GM12878 (cell line): ENCODE results near the gene STK38.

Source experiments
- CHD1 ChIP-seq: IDR thresholded peaks from 2 replicates; pipeline ENCODE4 v1.6.1; 2012; ENCODE audit warnings: low read depth, low read length, improper control_type of control experiment
- FOS ChIP-seq: IDR thresholded peaks from 3 replicates; pipeline ENCODE4 v1.6.1; 2011; ENCODE audit warnings: borderline replicate concordance; ENCODE audit not compliant: insufficient read length; ENCODE audit errors: extremely low read depth
- KDM1A ChIP-seq: fragments of 200-600 bp; sonication (generic); IDR thresholded peaks from 2 replicates; pipeline ENCODE4 v1.6.1; 2016; ENCODE audit warnings: borderline replicate concordance
- MXI1 ChIP-seq: fragments of 150-350 bp; IDR thresholded peaks from 2 replicates; pipeline ENCODE4 v1.6.1; 2011; ENCODE audit warnings: low read depth, mild to moderate bottlenecking, inconsistent platforms, low read length, improper control_type of control experiment
- PAX8 ChIP-seq: fragments of 450-650 bp; IDR thresholded peaks from 2 replicates; pipeline ENCODE4 v1.6.1; 2017; ENCODE audit warnings: mild to moderate bottlenecking, moderate library complexity
- POLR2A ChIP-seq: IDR thresholded peaks from 2 replicates; pipeline ENCODE4 v1.6.1; 2011; ENCODE audit warnings: low read depth, mild to moderate bottlenecking, low read length
- RELA ChIP-seq: fragments of 450-650 bp; IDR thresholded peaks from 2 replicates; pipeline ENCODE4 v1.8.0; 2014; ENCODE audit warnings: borderline replicate concordance; ENCODE audit not compliant: partially characterized antibody
- TF ChIP-seq, protein P1 (sequence below): IDR thresholded peaks from 2 replicates; pipeline ENCODE4 v1.6.1; 2011; ENCODE audit warnings: mild to moderate bottlenecking, low read depth, low read length, moderate library complexity; ENCODE audit not compliant: insufficient replicate concordance
- TF ChIP-seq, protein P2 (sequence below), 3 experiments: IDR thresholded peaks in 2 of 3; conservative IDR thresholded peaks in 1 of 3; 2 replicates each; pipeline ENCODE4 v1.5.1; 2011; ENCODE audit warnings: low read depth in 3 of 3, low read length in 3 of 3, mild to moderate bottlenecking in 3 of 3, control low read depth in 2 of 3, moderate library complexity in 2 of 3, inconsistent platforms in 1 of 3, mixed read lengths in 1 of 3; ENCODE audit not compliant: control insufficient read depth in 2 of 3, insufficient read depth in 1 of 3; ENCODE audit errors: extremely low read depth in 1 of 3
- TF ChIP-seq, protein P3 (sequence below): IDR thresholded peaks from 2 replicates; pipeline ENCODE4 v1.6.1; 2011; ENCODE audit warnings: borderline replicate concordance, low read depth, mild to moderate bottlenecking, moderate library complexity, low read length; ENCODE audit not compliant: insufficient read depth, poor library complexity, severe bottlenecking
- TF ChIP-seq, protein P4 (sequence below): IDR thresholded peaks from 2 replicates; pipeline ENCODE4 v1.6.1; 2012; ENCODE audit warnings: improper control_type of control experiment, low read depth, low read length; ENCODE audit not compliant: insufficient replicate concordance
- TF ChIP-seq, protein P5 (sequence below): IDR thresholded peaks from 2 replicates; pipeline ENCODE4 v1.6.1; 2012; ENCODE audit warnings: mild to moderate bottlenecking, low read depth, low read length
- TF ChIP-seq, protein P6 (sequence below): IDR thresholded peaks from 2 replicates; pipeline ENCODE4 v1.6.1; 2011; ENCODE audit warnings: borderline replicate concordance, low read depth, mild to moderate bottlenecking, moderate library complexity, mixed read lengths, low read length; ENCODE audit not compliant: insufficient read depth; ENCODE audit errors: extremely low read length
- TF ChIP-seq, protein P7 (sequence below): IDR thresholded peaks from 2 replicates; pipeline ENCODE4 v1.6.1; 2012; ENCODE audit warnings: low read length, inconsistent platforms

DNA sequence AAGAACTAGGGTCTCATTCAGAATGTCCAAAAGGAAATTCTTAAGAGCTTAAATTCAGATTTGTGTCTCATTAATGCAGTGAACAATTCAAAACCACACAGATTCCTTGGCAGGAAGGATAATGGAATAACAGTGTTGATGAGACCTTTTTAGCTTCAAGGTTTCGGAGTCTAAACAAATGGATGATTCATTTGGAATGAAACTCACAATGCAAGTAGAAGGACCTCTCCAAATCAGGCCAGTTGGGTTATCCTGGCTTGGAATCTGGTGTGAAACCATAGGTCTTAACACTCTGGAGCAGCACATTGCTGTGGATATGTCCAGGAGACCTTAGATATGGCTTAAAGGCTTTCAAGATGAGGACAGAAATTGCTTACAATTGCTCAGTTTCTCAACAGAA is 59.6 kb downstream of the STK38 start:
- TF ChIP-seq, protein P1, sequence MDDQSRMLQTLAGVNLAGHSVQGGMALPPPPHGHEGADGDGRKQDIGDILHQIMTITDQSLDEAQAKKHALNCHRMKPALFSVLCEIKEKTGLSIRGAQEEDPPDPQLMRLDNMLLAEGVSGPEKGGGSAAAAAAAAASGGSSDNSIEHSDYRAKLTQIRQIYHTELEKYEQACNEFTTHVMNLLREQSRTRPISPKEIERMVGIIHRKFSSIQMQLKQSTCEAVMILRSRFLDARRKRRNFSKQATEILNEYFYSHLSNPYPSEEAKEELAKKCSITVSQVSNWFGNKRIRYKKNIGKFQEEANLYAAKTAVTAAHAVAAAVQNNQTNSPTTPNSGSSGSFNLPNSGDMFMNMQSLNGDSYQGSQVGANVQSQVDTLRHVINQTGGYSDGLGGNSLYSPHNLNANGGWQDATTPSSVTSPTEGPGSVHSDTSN, result no peak
- TF ChIP-seq, protein P2, sequence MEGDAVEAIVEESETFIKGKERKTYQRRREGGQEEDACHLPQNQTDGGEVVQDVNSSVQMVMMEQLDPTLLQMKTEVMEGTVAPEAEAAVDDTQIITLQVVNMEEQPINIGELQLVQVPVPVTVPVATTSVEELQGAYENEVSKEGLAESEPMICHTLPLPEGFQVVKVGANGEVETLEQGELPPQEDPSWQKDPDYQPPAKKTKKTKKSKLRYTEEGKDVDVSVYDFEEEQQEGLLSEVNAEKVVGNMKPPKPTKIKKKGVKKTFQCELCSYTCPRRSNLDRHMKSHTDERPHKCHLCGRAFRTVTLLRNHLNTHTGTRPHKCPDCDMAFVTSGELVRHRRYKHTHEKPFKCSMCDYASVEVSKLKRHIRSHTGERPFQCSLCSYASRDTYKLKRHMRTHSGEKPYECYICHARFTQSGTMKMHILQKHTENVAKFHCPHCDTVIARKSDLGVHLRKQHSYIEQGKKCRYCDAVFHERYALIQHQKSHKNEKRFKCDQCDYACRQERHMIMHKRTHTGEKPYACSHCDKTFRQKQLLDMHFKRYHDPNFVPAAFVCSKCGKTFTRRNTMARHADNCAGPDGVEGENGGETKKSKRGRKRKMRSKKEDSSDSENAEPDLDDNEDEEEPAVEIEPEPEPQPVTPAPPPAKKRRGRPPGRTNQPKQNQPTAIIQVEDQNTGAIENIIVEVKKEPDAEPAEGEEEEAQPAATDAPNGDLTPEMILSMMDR (IDR thresholded peaks at IDR 0.05 in 2 of 3, conservative IDR thresholded peaks at IDR 0.05 in 1 of 3; ENCODE audit: control insufficient read depth in 2 of 3, extremely low read depth in 1 of 3, insufficient read depth in 1 of 3, low read depth in 3 of 3, low read length in 3 of 3), result no peak
- TF ChIP-seq CHD1, result no peak
- TF ChIP-seq, protein P3, sequence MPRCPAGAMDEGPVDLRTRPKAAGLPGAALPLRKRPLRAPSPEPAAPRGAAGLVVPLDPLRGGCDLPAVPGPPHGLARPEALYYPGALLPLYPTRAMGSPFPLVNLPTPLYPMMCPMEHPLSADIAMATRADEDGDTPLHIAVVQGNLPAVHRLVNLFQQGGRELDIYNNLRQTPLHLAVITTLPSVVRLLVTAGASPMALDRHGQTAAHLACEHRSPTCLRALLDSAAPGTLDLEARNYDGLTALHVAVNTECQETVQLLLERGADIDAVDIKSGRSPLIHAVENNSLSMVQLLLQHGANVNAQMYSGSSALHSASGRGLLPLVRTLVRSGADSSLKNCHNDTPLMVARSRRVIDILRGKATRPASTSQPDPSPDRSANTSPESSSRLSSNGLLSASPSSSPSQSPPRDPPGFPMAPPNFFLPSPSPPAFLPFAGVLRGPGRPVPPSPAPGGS, result no peak
- TF ChIP-seq FOS, result no peak
- TF ChIP-seq, protein P4, sequence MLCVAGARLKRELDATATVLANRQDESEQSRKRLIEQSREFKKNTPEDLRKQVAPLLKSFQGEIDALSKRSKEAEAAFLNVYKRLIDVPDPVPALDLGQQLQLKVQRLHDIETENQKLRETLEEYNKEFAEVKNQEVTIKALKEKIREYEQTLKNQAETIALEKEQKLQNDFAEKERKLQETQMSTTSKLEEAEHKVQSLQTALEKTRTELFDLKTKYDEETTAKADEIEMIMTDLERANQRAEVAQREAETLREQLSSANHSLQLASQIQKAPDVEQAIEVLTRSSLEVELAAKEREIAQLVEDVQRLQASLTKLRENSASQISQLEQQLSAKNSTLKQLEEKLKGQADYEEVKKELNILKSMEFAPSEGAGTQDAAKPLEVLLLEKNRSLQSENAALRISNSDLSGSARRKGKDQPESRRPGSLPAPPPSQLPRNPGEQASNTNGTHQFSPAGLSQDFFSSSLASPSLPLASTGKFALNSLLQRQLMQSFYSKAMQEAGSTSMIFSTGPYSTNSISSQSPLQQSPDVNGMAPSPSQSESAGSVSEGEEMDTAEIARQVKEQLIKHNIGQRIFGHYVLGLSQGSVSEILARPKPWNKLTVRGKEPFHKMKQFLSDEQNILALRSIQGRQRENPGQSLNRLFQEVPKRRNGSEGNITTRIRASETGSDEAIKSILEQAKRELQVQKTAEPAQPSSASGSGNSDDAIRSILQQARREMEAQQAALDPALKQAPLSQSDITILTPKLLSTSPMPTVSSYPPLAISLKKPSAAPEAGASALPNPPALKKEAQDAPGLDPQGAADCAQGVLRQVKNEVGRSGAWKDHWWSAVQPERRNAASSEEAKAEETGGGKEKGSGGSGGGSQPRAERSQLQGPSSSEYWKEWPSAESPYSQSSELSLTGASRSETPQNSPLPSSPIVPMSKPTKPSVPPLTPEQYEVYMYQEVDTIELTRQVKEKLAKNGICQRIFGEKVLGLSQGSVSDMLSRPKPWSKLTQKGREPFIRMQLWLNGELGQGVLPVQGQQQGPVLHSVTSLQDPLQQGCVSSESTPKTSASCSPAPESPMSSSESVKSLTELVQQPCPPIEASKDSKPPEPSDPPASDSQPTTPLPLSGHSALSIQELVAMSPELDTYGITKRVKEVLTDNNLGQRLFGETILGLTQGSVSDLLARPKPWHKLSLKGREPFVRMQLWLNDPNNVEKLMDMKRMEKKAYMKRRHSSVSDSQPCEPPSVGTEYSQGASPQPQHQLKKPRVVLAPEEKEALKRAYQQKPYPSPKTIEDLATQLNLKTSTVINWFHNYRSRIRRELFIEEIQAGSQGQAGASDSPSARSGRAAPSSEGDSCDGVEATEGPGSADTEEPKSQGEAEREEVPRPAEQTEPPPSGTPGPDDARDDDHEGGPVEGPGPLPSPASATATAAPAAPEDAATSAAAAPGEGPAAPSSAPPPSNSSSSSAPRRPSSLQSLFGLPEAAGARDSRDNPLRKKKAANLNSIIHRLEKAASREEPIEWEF, result no peak
- TF ChIP-seq, protein P5, sequence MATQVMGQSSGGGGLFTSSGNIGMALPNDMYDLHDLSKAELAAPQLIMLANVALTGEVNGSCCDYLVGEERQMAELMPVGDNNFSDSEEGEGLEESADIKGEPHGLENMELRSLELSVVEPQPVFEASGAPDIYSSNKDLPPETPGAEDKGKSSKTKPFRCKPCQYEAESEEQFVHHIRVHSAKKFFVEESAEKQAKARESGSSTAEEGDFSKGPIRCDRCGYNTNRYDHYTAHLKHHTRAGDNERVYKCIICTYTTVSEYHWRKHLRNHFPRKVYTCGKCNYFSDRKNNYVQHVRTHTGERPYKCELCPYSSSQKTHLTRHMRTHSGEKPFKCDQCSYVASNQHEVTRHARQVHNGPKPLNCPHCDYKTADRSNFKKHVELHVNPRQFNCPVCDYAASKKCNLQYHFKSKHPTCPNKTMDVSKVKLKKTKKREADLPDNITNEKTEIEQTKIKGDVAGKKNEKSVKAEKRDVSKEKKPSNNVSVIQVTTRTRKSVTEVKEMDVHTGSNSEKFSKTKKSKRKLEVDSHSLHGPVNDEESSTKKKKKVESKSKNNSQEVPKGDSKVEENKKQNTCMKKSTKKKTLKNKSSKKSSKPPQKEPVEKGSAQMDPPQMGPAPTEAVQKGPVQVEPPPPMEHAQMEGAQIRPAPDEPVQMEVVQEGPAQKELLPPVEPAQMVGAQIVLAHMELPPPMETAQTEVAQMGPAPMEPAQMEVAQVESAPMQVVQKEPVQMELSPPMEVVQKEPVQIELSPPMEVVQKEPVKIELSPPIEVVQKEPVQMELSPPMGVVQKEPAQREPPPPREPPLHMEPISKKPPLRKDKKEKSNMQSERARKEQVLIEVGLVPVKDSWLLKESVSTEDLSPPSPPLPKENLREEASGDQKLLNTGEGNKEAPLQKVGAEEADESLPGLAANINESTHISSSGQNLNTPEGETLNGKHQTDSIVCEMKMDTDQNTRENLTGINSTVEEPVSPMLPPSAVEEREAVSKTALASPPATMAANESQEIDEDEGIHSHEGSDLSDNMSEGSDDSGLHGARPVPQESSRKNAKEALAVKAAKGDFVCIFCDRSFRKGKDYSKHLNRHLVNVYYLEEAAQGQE, result no peak
- TF ChIP-seq POLR2A, result no peak
- TF ChIP-seq, protein P6, sequence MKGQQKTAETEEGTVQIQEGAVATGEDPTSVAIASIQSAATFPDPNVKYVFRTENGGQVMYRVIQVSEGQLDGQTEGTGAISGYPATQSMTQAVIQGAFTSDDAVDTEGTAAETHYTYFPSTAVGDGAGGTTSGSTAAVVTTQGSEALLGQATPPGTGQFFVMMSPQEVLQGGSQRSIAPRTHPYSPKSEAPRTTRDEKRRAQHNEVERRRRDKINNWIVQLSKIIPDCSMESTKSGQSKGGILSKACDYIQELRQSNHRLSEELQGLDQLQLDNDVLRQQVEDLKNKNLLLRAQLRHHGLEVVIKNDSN, result no peak
- no peak for TF ChIP-seq PAX8
- no peak for TF ChIP-seq RELA
- TF ChIP-seq MXI1, result no peak
- TF ChIP-seq KDM1A, result no peak
- TF ChIP-seq, protein P7, sequence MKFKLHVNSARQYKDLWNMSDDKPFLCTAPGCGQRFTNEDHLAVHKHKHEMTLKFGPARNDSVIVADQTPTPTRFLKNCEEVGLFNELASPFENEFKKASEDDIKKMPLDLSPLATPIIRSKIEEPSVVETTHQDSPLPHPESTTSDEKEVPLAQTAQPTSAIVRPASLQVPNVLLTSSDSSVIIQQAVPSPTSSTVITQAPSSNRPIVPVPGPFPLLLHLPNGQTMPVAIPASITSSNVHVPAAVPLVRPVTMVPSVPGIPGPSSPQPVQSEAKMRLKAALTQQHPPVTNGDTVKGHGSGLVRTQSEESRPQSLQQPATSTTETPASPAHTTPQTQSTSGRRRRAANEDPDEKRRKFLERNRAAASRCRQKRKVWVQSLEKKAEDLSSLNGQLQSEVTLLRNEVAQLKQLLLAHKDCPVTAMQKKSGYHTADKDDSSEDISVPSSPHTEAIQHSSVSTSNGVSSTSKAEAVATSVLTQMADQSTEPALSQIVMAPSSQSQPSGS, result no peak
